GM12878 (cell line): Measurements from ENCODE around the gene SLC4A5. TPM values are rescaled to one million over a fixed set of nuclear protein-coding genes. Genes with fewer than 3 reads are reported as not detected.

Experiments
- ATAC-seq: fragments of 200-7000 bp; cut with Tn5 transposase; 3 replicates; pipeline ENCODE4 v1.9.1; 2020; ENCODE audit warnings: mild to moderate bottlenecking, moderate library complexity
- BruUV-seq: library from RNA; stranded (reverse); fragments of 400-500 nt; replicated peaks from 2 replicates; lab custom pipeline; 2021; lab: Mats Ljungman, UMichigan
- CTCF ChIA-PET: fragments of 300-600 bp; sonication (Branson Sonifier 250); formaldehyde crosslinking; extraction: SDS; loops from one replicate; lab custom pipeline; 2021; ENCODE audit warnings: inconsistent platforms; lab: Yijun Ruan, JAX
- POLR2A ChIA-PET: fragments of 350-600 bp; formaldehyde crosslinking; extraction: SDS; loops from one replicate; lab custom pipeline; 2021; ENCODE audit warnings: inconsistent platforms; lab: Charles Lee
- RAD21 ChIA-PET: fragments of 300-600 bp; sonication (Branson Sonifier 250); formaldehyde crosslinking; loops from one replicate; lab custom pipeline; 2023; ENCODE audit warnings: antibody characterized with exemption; ENCODE audit not compliant: unreplicated experiment; lab: Charles Lee
- SMC1A ChIA-PET: fragments of 300-600 bp; sonication (Branson Sonifier 250); formaldehyde crosslinking; loops from one replicate; lab custom pipeline; 2023; ENCODE audit not compliant: unreplicated experiment, uncharacterized antibody; lab: Charles Lee
- DNase-seq: peaks from one replicate; pipeline ENCODE4 v3.0.0-alpha.2; 2011; ENCODE audit warnings: low read depth, low spot score
- FAIRE-seq: peaks from 3 replicates; lab custom pipeline; 2011; peaks lifted over from hg19 to GRCh38; lab: Jason Lieb, UNC
- H2AFZ ChIP-seq: 2 replicates; pipeline ENCODE4 v1.6.0; 2011; ENCODE audit warnings: low read depth, low read length, control low read depth; ENCODE audit not compliant: control insufficient read depth
- H3K27ac ChIP-seq: 2 replicates; pipeline ENCODE4 v1.5.1; 2011; ENCODE audit warnings: control low read depth; ENCODE audit not compliant: control insufficient read depth, insufficient read depth
- H3K27me3 ChIP-seq, 2 experiments: replicated peaks in 1 of 2; 2 replicates each; pipeline versions ENCODE4 v1.6.0 to v1.6.1; 2011; ENCODE audit warnings: low read length in 1 of 2; ENCODE audit not compliant: control insufficient read depth in 2 of 2, insufficient read depth in 2 of 2
- H3K36me3 ChIP-seq, 2 experiments: 2 replicates each; pipeline ENCODE4 v1.5.1; 2011; ENCODE audit warnings: low read length in 1 of 2; ENCODE audit not compliant: control insufficient read depth in 2 of 2, insufficient read depth in 2 of 2
- H3K4me1 ChIP-seq: 2 replicates; pipeline ENCODE4 v1.6.1; 2011; ENCODE audit warnings: mild to moderate bottlenecking, low read length, moderate library complexity, mixed read lengths; ENCODE audit not compliant: control insufficient read depth, insufficient read depth
- H3K4me2 ChIP-seq: 2 replicates; pipeline ENCODE4 v1.6.0; 2011; ENCODE audit warnings: control low read depth; ENCODE audit not compliant: control insufficient read depth, insufficient read depth
- H3K4me3 ChIP-seq: fragments of 200-600 bp; sonication (generic); 2 replicates; pipeline ENCODE4 v1.5.1; 2016
- H3K79me2 ChIP-seq: 2 replicates; pipeline ENCODE4 v1.6.0; 2011; ENCODE audit warnings: low read length; ENCODE audit not compliant: control insufficient read depth, insufficient read depth
- H3K9ac ChIP-seq: 2 replicates; pipeline ENCODE4 v1.8.0; 2011; ENCODE audit warnings: low read length, control low read depth, mixed read lengths; ENCODE audit not compliant: control insufficient read depth, insufficient read depth
- H3K9me3 ChIP-seq: replicated peaks from 3 replicates; pipeline ENCODE4 v1.5.1; 2011; ENCODE audit warnings: mild to moderate bottlenecking, low read length; ENCODE audit not compliant: control insufficient read depth, insufficient read depth
- H4K20me1 ChIP-seq: 2 replicates; pipeline ENCODE4 v1.6.0; 2011; ENCODE audit not compliant: control insufficient read depth, insufficient read depth
- ASH2L ChIP-seq: fragments of 300-600, 200-600 bp; sonication (generic); IDR thresholded peaks from 2 replicates; pipeline ENCODE4 v1.6.1; 2017; ENCODE audit warnings: low read depth, mild to moderate bottlenecking, borderline replicate concordance
- MLLT1 ChIP-seq: fragments of 450-650 bp; IDR thresholded peaks from 2 replicates; pipeline ENCODE4 v1.6.1; 2016; ENCODE audit warnings: mild to moderate bottlenecking
- ZNF592 ChIP-seq: fragments of 450-650 bp; IDR thresholded peaks from 2 replicates; pipeline ENCODE4 v1.6.1; 2017; ENCODE audit warnings: mild to moderate bottlenecking, moderate library complexity
- WGBS: methylation state at CpG from one replicate; pipeline ENCODE4 v1.1.6; 2016; ENCODE audit warnings: low lambda C conversion rate; ENCODE audit not compliant: insufficient replicate concordance, insufficient coverage; ENCODE audit errors: missing lambda C conversion rate; 5-methylcytosine and 5-hydroxymethylcytosine counted together
- in situ Hi-C: fragments of 300-500 bp; cut with MboI; formaldehyde crosslinking; loops from 9 replicates; pipeline ENCODE4 v1.14.3; 2018; ENCODE audit warnings: mixed read lengths
- intact Hi-C: fragments of 100-400 bp; cut with micrococcal nuclease; formaldehyde crosslinking; loops from one replicate; pipeline ENCODE4 v1.14.2; 2022; ENCODE audit not compliant: unreplicated experiment
- polyA plus RNA-seq, 11 experiments: library from polyadenylated mRNA; depleted of rRNA in 4 of 11; unstranded in 6 of 11; stranded (reverse) in 5 of 11; fragments of >200 nt; fragmentation: Nextera tagmentation in 4 of 11; fragmentation: Illumina TruSeq in 1 of 11; extraction: Ambion mirVana in 4 of 11; extraction: Trizol in 1 of 11; gene quantifications; 1 replicate in 1 of 11; 2 replicates in 10 of 11; pipeline versions ENCODE4 v1.2.1 to v1.2.3, GENCODE V29; 2011 to 2016; ENCODE audit warnings: inconsistent platforms in 2 of 11, missing spikeins in 2 of 11, low read depth in 1 of 11
- total RNA-seq, 4 experiments: library from RNA; depleted of rRNA in 3 of 4; stranded (reverse); fragments of >200 nt in 3 of 4; fragmentation: Illumina TruSeq in 1 of 4; extraction: Trizol in 1 of 4; gene quantifications; 2 replicates each; pipeline versions ENCODE4 v1.2.1 to v1.2.3, GENCODE V29; 2013 to 2021

SLC4A5 gene
- total and polyA plus RNA-seq, 10 of the 15 experiments (the other 5 are each of a cell fraction or from before 2014, with no cell fraction given): 0.15 to 4.7 (median 1.6) TPM

- TF ChIP-seq ZNF592: no peak
These were observed at the start of gene SLC4A5 (continued) for GRCh38 chr2:74343316-74343715.

GRCh38 chr2:74392449-74392743 is 49.2 kb upstream of the SLC4A5 start:
- 68% methylated on average over 13 of the region's 13 CpGs for WGBS
- Histone ChIP-seq H3K79me2 (peaks cover 27% of the 10 kb centered on the region), H3K9me3 (no peaks in the 10 kb centered on the region), H3K4me3 (no peak overlapping the region; the same call in 1 of the 2 replicates), H3K36me3 (no peaks in the 10 kb centered on the region), H4K20me1 (0 out of 2 replicates have a peak, but pooled peaks cover 2% of the 10 kb centered on the region), H3K4me2 (peak overlapping the region; percentile 69), H3K27me3 (no peaks in the 10 kb centered on the region), H2AFZ (peak overlapping the region; percentile 100), H3K4me1 (peaks cover 3% of the 10 kb centered on the region; the same call in 1 of the 2 replicates), H3K27ac (no peak overlapping the region), H3K9ac (no peak overlapping the region)
- intact Hi-C loops: loop anchor here (5.0 to 10.0 kb wide), 3 partner anchors 125 to 248 kb away; partner anchors contain the start of gene BOLA3
- ChIA-PET POLR2A (interaction anchor here (0.6 to 1.6 kb wide), 3 partner anchors 11 to 76 kb away, joined by 3 to 4 read pairs (median 3); partner anchors contain the start of gene INO80B), CTCF (interaction anchor here (0.6 to 5.2 kb wide), 23 partner anchors 8 to 566 kb away, joined by 3 to 48 read pairs (median 5); partner anchors contain the start of genes DCTN1, INO80B and MTHFD2), SMC1A (interaction anchor here (1.0 to 6.1 kb wide), 6 partner anchors 9 to 143 kb away, joined by 3 to 36 read pairs (median 6); no protein-coding TSS in a partner anchor), RAD21 (interaction anchor here (1.7 to 3.5 kb wide), 5 partner anchors 10 to 142 kb away, joined by 5 to 14 read pairs (median 9); partner anchors contain the start of gene WBP1)
- DNase-seq (no peak), FAIRE-seq (no peak), ATAC-seq (no peak)
- no peak for TF ChIP-seq ASH2L
- peak; percentile 61 for TF ChIP-seq MLLT1
- in situ Hi-C loops: loop anchor here (10.0 kb wide), 1 partner anchor 568 kb away; the partner anchor contains the start of gene STAMBP
- no TSS peak for BruUV-seq
